DND-41 (cell line): ENCODE data around the gene ISCA1.

ENCODE experiments used
- CTCF ChIP-seq: IDR thresholded peaks from 2 replicates; pipeline ENCODE4 v1.5.1; 2012; ENCODE audit warnings: borderline replicate concordance, low read length, moderate library complexity, mild to moderate bottlenecking; ENCODE audit not compliant: poor library complexity, severe bottlenecking; ENCODE audit errors: extremely low read depth
- EZH2 ChIP-seq: IDR thresholded peaks from 3 replicates; pipeline ENCODE4 v1.6.1; 2012; ENCODE audit warnings: borderline replicate concordance, low read depth, mild to moderate bottlenecking, moderate library complexity, low read length, inconsistent platforms; ENCODE audit not compliant: severe bottlenecking

GRCh38 chr9:86326536-86326935 is 44.2 kb upstream of the ISCA1 start:
- TF ChIP-seq EZH2, result no peak
- no peak for TF ChIP-seq CTCF
